ENCODE results near the gene GASK1B.

Gene GASK1B
- long read RNA-seq = 0 reads

DNA sequence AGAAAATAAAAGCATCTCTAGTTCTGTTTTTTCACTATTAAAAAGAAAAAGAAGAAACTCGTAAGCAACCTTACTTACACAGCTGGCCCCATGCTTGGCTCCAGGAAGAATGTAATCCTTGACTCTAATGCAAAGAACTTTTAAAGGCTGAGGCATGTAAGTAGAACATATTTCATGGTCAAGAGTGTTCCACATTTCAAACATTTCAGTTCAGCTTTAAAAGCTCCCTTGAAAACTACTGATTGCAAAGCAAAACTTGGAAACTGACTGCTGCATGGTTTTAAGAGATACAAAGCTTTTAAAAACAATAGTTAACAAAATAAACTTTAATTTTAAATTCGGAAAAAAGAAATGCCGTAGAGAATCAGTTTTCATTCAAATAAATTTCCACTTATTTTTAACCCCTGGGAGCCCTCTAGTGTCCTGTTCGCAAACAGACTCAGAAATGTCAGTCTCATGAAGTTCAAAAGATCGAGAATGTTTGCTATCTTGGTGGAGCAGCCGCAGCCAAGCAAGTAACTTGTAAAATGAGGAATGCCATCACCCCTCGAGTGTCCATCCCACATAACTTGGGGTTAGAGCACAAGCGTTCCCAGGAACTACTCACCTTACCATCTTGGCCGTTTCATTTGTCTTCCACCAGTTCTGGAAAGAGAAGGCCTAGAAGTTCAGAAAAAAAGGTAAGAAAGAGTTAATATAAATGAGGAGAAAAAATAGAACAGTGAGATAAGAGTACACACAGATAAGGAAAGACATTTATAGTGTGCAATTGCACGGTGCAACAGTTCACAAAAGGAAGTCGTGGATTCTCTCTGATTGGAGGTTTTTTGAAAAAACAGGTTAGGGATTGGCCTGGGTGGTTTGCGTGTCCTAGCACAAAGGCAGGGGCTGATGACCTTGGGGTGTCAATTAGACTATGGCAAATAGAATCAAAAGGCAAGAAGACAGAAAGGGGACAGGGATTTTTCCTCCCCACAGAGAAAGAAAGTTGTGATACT, at the start of gene GASK1B:
Gene GASK1B, minus strand, starts transcription at position 765 of the 998 bp plus-strand sequence. CDS start 1,650 bp downstream, outside the sequence.
- Histone ChIP-seq H3K27me3 (ENCODE audit: insufficient read depth, poor library complexity, severe bottlenecking) (no peaks in the 10 kb centered on the region), H3K4me3 (replicated peaks; ENCODE audit: insufficient read depth, low read length) (no peak within 1 kb of the TSS; the same call in 1 of the 2 replicates), H3K27ac (replicated peaks) (peak within 1 kb of the TSS; percentile 55)
- TF ChIP-seq, protein P1, sequence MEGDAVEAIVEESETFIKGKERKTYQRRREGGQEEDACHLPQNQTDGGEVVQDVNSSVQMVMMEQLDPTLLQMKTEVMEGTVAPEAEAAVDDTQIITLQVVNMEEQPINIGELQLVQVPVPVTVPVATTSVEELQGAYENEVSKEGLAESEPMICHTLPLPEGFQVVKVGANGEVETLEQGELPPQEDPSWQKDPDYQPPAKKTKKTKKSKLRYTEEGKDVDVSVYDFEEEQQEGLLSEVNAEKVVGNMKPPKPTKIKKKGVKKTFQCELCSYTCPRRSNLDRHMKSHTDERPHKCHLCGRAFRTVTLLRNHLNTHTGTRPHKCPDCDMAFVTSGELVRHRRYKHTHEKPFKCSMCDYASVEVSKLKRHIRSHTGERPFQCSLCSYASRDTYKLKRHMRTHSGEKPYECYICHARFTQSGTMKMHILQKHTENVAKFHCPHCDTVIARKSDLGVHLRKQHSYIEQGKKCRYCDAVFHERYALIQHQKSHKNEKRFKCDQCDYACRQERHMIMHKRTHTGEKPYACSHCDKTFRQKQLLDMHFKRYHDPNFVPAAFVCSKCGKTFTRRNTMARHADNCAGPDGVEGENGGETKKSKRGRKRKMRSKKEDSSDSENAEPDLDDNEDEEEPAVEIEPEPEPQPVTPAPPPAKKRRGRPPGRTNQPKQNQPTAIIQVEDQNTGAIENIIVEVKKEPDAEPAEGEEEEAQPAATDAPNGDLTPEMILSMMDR (IDR thresholded peaks at IDR 0.05; ENCODE audit: insufficient read depth, low read length) = peak; percentile 25
- TF ChIP-seq GABPA (IDR thresholded peaks at IDR 0.05; ENCODE audit: low read depth) = no peak
- DNase-seq (ENCODE audit: low read depth in 1 of 2, low spot score in 1 of 2) = peak in 1 of 2 experiments; percentile 53

DNA sequence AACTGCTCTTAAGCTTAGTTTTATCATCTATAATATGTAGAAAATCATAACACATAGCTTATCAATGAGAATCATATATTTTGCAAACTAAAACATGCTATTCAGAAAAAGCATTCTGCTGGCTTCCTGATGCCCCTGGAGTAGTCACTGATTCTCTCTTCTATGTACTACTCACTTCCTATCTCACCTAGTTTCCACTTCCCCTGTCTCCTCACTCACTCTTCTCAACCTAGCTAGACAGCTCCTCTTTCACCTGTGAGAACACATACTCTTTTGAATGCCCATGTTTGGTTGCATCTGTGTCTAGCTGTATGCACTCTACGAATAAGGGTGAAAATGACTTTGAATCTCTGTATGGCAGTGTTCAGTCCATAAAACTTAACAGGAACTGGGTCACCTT, 46.8 kb upstream of the GASK1B start:
- TF ChIP-seq GABPA (IDR thresholded peaks at IDR 0.05; ENCODE audit: low read depth) = no peak
- TF ChIP-seq POLR2AphosphoS5 (IDR thresholded peaks at IDR 0.05; ENCODE audit: low read depth) = no peak
- no peak for TF ChIP-seq SPI1 (IDR thresholded peaks at IDR 0.05; ENCODE audit: borderline replicate concordance, low read depth)
- TF ChIP-seq, protein P2, sequence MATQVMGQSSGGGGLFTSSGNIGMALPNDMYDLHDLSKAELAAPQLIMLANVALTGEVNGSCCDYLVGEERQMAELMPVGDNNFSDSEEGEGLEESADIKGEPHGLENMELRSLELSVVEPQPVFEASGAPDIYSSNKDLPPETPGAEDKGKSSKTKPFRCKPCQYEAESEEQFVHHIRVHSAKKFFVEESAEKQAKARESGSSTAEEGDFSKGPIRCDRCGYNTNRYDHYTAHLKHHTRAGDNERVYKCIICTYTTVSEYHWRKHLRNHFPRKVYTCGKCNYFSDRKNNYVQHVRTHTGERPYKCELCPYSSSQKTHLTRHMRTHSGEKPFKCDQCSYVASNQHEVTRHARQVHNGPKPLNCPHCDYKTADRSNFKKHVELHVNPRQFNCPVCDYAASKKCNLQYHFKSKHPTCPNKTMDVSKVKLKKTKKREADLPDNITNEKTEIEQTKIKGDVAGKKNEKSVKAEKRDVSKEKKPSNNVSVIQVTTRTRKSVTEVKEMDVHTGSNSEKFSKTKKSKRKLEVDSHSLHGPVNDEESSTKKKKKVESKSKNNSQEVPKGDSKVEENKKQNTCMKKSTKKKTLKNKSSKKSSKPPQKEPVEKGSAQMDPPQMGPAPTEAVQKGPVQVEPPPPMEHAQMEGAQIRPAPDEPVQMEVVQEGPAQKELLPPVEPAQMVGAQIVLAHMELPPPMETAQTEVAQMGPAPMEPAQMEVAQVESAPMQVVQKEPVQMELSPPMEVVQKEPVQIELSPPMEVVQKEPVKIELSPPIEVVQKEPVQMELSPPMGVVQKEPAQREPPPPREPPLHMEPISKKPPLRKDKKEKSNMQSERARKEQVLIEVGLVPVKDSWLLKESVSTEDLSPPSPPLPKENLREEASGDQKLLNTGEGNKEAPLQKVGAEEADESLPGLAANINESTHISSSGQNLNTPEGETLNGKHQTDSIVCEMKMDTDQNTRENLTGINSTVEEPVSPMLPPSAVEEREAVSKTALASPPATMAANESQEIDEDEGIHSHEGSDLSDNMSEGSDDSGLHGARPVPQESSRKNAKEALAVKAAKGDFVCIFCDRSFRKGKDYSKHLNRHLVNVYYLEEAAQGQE (IDR thresholded peaks at IDR 0.05; ENCODE audit: insufficient replicate concordance, low read depth) = no peak
- TF ChIP-seq, protein P1 (IDR thresholded peaks at IDR 0.05; ENCODE audit: insufficient read depth, low read length) = no peak
- DNase-seq (ENCODE audit: low read depth in 1 of 2, low spot score in 1 of 2) = no peak
- Histone ChIP-seq H3K27me3 (ENCODE audit: insufficient read depth, poor library complexity, severe bottlenecking) (no peaks in the 10 kb centered on the region), H3K4me3 (replicated peaks; ENCODE audit: insufficient read depth, low read length) (no peak overlapping the region), H3K27ac (replicated peaks) (no peak overlapping the region)

DNA sequence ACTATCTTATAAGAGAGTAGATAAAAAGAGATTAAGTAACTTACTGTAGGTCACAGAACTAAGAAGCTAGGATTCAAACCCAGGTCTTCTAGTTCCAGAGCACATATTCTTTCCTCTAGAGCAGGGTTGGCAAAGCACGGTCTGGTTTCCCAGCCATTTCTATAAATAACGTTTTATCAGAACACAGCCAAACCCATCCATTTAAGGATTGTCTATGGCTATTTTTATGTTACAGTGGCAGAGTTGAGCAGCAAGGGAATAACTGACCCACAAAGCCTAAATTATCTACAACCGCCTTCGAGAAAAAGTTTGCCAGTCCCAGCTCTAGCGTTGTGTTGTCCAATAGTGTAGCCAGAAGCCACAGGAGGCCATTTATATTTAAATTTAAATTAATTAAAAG, 44.9 kb upstream of the GASK1B start:
- Histone ChIP-seq H3K27me3 (ENCODE audit: insufficient read depth, poor library complexity, severe bottlenecking) (no peaks in the 10 kb centered on the region), H3K27ac (replicated peaks) (no peak overlapping the region), H3K4me3 (replicated peaks; ENCODE audit: insufficient read depth, low read length) (no peak overlapping the region)
- TF ChIP-seq SPI1 (IDR thresholded peaks at IDR 0.05; ENCODE audit: borderline replicate concordance, low read depth) (no peak), POLR2AphosphoS5 (IDR thresholded peaks at IDR 0.05; ENCODE audit: low read depth) (no peak), GABPA (IDR thresholded peaks at IDR 0.05; ENCODE audit: low read depth) (no peak)
- TF ChIP-seq, protein P1 (IDR thresholded peaks at IDR 0.05; ENCODE audit: insufficient read depth, low read length) = no peak
- TF ChIP-seq, protein P2 (IDR thresholded peaks at IDR 0.05; ENCODE audit: insufficient replicate concordance, low read depth) = no peak
- no peak for DNase-seq (ENCODE audit: low read depth in 1 of 2, low spot score in 1 of 2)
